ENCODE data around the gene JAG2. TPM values are rescaled to one million over a fixed set of nuclear protein-coding genes. Genes with fewer than 3 reads are reported as not detected.

Gene JAG2
- total and polyA plus RNA-seq, 2 of the 13 experiments (the other 11 are each of a cell fraction or from before 2014, with no cell fraction given) = 0.04 to 0.16 TPM

GRCh38 chr14:105141026-105141425, 27.6 kb downstream of the JAG2 start:
- no peak for TF ChIP-seq ZNF503 (CRISPR knock-in tag; IDR thresholded peaks at IDR 0.05)
- TF ChIP-seq HBP1 (CRISPR knock-in tag; IDR thresholded peaks at IDR 0.05; ENCODE audit: low read depth) = no peak
- no peak for TF ChIP-seq ZNF891 (CRISPR knock-in tag; IDR thresholded peaks at IDR 0.05)
- TF ChIP-seq GZF1 (CRISPR knock-in tag; IDR thresholded peaks at IDR 0.05) = no peak
- TF ChIP-seq ZNF562 (CRISPR knock-in tag; IDR thresholded peaks at IDR 0.05; ENCODE audit: borderline replicate concordance) = no peak
- TF ChIP-seq FUBP1 (CRISPR knock-in tag; IDR thresholded peaks at IDR 0.05; ENCODE audit: borderline replicate concordance) = no peak
- no peak for TF ChIP-seq SIX1 (CRISPR knock-in tag; IDR thresholded peaks at IDR 0.05; ENCODE audit: borderline replicate concordance)
- TF ChIP-seq HDAC1 (CRISPR knock-in tag; IDR thresholded peaks at IDR 0.05) = no peak
- no peak for TF ChIP-seq GTF3A (CRISPR knock-in tag; conservative IDR thresholded peaks at IDR 0.05)
- no peak for TF ChIP-seq ZBTB42 (CRISPR knock-in tag; IDR thresholded peaks at IDR 0.05)
- WGBS (ENCODE audit: low lambda C conversion rate) = 19% methylated on average over 6 of the region's 6 CpGs
- no peak overlapping the region for H3K4me3 ChIP-seq (replicated peaks in 1 of 3; ENCODE audit: insufficient read depth in 1 of 3, low read depth in 2 of 3, low read length in 3 of 3)
- ChIA-PET POLR2A (no interaction called here), CTCF (ENCODE audit: low intra/inter-chr PET ratio, low total read pairs) (no interaction called here)
- ATAC-seq (no peak), DNase-seq (ENCODE audit: low spot score) (no peak), FAIRE-seq (no peak)
- no peaks in the 10 kb centered on the region for H3K79me2 ChIP-seq (ENCODE audit: insufficient read depth, low read length)
- no peak overlapping the region for H3K4me2 ChIP-seq (ENCODE audit: low read depth, low read length)
- no peaks in the 10 kb centered on the region for H3K36me3 ChIP-seq (replicated peaks in 1 of 2; ENCODE audit: control insufficient read depth in 1 of 2, insufficient read depth in 2 of 2, low read length in 2 of 2)
- in situ Hi-C loops (cut with HindIII; ENCODE audit: extremely low pct_ligation_motif_present, low pct_unique_long_range_greater_than_20kb) = loop anchor here (10.0 kb wide), 1 partner anchor 46 kb away; no protein-coding TSS in a partner anchor
- intact Hi-C loops (cut with micrococcal nuclease; ENCODE audit: unreplicated experiment) = no loop called here
- H3K9ac ChIP-seq (ENCODE audit: insufficient read depth, low read depth, low read length) = no peak overlapping the region
- no peaks in the 10 kb centered on the region for H3K4me1 ChIP-seq (ENCODE audit: insufficient read depth, low read length)
- H3K27me3 ChIP-seq (ENCODE audit: control insufficient read depth in 1 of 2, insufficient read depth in 2 of 2, low read length in 2 of 2) = peaks cover 8 to 23% of the 10 kb centered on the region in 2 experiments; a peak in 3 of 5 replicates
- H3K27ac ChIP-seq (ENCODE audit: extremely low read length, insufficient read depth, low read length) = no peak overlapping the region
- H3K9me3 ChIP-seq (ENCODE audit: low read length) = peaks cover 10% of the 10 kb centered on the region
- no TSS peak for BruUV-seq (replicated peaks)
- no peaks in the 10 kb centered on the region for H4K20me1 ChIP-seq (ENCODE audit: insufficient read depth, low read length)
- H2AFZ ChIP-seq (ENCODE audit: low read length) = no peak overlapping the region
